Neural crest cell (in vitro differentiated cells): Measurements from ENCODE around the gene TNPO3. TPM values are rescaled to one million over a fixed set of nuclear protein-coding genes. Genes with fewer than 3 reads are reported as not detected.
A peak's percentile ranks its signal among the peaks of the same experiment; 100 is the strongest.
"Not testable (repeated sequence)": the region's sequence is repeated elsewhere in the genome, so short reads cannot be mapped to it uniquely, and the experiment has no call there.

Experiments
- DNase-seq: peaks from one replicate; pipeline ENCODE4 v3.0.0; 2021; ENCODE audit warnings: low read depth, mixed read lengths, low spot score
- H3K27ac Mint-ChIP-seq: one replicate; pipeline ENCODE4 v1.8.0; 2021; ENCODE audit warnings: mild to moderate bottlenecking, mixed read lengths; ENCODE audit not compliant: unreplicated experiment
- H3K27me3 Mint-ChIP-seq: 2 replicates; pipeline ENCODE4 v1.8.0; 2021; ENCODE audit warnings: low read depth, mild to moderate bottlenecking, mixed read lengths
- H3K36me3 Mint-ChIP-seq: 2 replicates; pipeline ENCODE4 v1.8.0; 2021; ENCODE audit warnings: low read depth, mild to moderate bottlenecking, mixed read lengths
- H3K4me1 Mint-ChIP-seq: 2 replicates; pipeline ENCODE4 v1.8.0; 2021; ENCODE audit warnings: mixed read lengths
- H3K4me3 Mint-ChIP-seq: one replicate; pipeline ENCODE4 v1.8.0; 2021; ENCODE audit warnings: mild to moderate bottlenecking, mixed read lengths
- H3K9me3 Mint-ChIP-seq: 2 replicates; pipeline ENCODE4 v1.8.0; 2021; ENCODE audit warnings: mixed read lengths
- CTCF ChIP-seq: fragments of 200-600 bp; sonication (generic); conservative IDR thresholded peaks from 2 replicates; pipeline ENCODE4 v1.5.0; 2021; ENCODE audit warnings: antibody characterized with exemption, mild to moderate bottlenecking
- total RNA-seq: library from RNA; stranded (reverse); gene quantifications from 2 replicates; pipeline ENCODE4 v1.2.1, GENCODE V29; 2021

Gene TNPO3
- total RNA-seq, 1 donor from 2014 or later = 67.5 TPM

GRCh38 chr7:129007572-129007971 lies 47.3 kb downstream of the TNPO3 start:
- DNase-seq = no peak
- no peaks in the 10 kb centered on the region for H3K4me1 Mint-ChIP-seq
- H3K27me3 Mint-ChIP-seq = no peaks in the 10 kb centered on the region
- no peaks in the 10 kb centered on the region for H3K9me3 Mint-ChIP-seq
- H3K27ac Mint-ChIP-seq = no peak overlapping the region
- no peak overlapping the region for H3K4me3 Mint-ChIP-seq
- H3K36me3 Mint-ChIP-seq = peaks cover 7% of the 10 kb centered on the region
- TF ChIP-seq CTCF = no peak

DNA sequence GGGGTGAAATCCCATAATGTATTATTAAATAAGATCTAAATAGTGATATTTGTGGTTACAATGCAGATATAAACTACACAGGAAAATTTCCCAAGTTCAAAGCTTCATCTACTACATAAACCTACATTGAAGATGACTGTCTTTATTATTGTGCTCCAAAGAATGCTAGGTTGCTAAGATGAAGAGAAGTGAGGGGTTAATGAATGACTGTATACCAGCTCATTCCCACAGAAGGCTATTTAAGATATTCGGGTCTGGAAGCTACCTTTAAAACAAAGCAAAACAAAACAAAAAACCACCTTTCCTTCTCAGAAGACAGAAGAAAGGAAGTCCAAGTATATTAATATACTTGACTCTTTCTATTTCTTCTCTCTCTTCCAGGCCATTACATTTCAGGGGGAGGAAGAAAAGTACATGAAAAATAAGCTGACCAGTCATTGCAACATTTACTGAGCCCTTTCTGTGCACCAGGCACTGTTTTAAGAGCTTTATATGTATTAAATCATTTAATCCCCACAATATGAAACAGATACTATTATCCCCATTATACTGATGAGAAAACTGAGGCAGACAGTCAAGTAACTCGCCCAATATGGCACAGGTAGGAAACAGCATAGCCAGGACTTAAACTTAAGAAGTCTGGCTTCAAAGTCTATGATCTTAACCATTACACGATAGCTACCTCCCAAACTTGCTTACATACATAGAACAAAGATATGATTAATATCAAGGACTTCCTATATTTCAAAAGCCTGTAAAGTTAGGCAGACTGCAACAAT lies 48.1 kb downstream of the TNPO3 start:
- DNase-seq = no peak
- Mint-ChIP-seq H3K27ac (no peak overlapping the region), H3K4me3 (no peak overlapping the region), H3K9me3 (no peaks in the 10 kb centered on the region), H3K36me3 (peaks cover 7% of the 10 kb centered on the region), H3K27me3 (no peaks in the 10 kb centered on the region), H3K4me1 (no peaks in the 10 kb centered on the region)
- no peak for TF ChIP-seq CTCF

GRCh38 chr7:129005186-129005585 lies 49.7 kb downstream of the TNPO3 start:
- Mint-ChIP-seq H3K9me3 (no peaks in the 10 kb centered on the region), H3K4me1 (no peaks in the 10 kb centered on the region), H3K27ac (peak overlapping the region; percentile 78), H3K27me3 (no peaks in the 10 kb centered on the region), H3K4me3 (no peak overlapping the region), H3K36me3 (peaks cover 11% of the 10 kb centered on the region)
- DNase-seq = no peak
- TF ChIP-seq CTCF = no peak

GRCh38 chr7:128997181-128997580 lies 57.7 kb downstream of the TNPO3 start:
- Mint-ChIP-seq H3K9me3 (no peaks in the 10 kb centered on the region), H3K27me3 (no peaks in the 10 kb centered on the region), H3K4me1 (no peaks in the 10 kb centered on the region), H3K36me3 (peaks cover 7% of the 10 kb centered on the region), H3K27ac (no peak overlapping the region), H3K4me3 (no peak overlapping the region)
- no peak for TF ChIP-seq CTCF
- DNase-seq = no peak

DNA sequence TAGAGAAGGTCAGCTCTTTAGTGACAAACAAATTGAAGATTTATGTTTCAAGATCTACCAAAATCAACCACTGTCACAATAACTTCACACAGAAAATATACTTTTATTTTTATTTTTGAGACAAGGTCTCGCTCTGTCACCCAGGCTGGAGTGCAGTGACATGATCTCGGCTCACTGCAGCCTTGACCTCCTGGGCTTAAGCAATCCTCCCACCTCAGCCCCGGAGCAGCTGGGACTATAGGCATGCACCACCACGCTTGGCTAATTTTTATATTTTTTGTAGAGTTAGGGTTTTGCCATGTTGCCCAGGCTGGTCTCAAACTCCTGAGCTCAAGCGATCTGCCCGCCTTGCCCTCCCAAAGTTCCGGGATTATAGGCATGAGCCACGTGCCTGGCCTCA lies 60.4 kb downstream of the TNPO3 start:
- H3K27ac Mint-ChIP-seq = peak overlapping the region; percentile 35
- H3K27me3 Mint-ChIP-seq, DNase-seq, H3K9me3 Mint-ChIP-seq, H3K4me1 Mint-ChIP-seq, H3K4me3 Mint-ChIP-seq, H3K36me3 Mint-ChIP-seq: not testable (repeated sequence)

GRCh38 chr7:128993419-128993818 lies 61.5 kb downstream of the TNPO3 start:
- H3K27ac Mint-ChIP-seq = no peak overlapping the region
- no peaks in the 10 kb centered on the region for H3K9me3 Mint-ChIP-seq
- H3K4me1 Mint-ChIP-seq = no peaks in the 10 kb centered on the region
- no peak for DNase-seq
- peaks cover 3% of the 10 kb centered on the region for H3K36me3 Mint-ChIP-seq
- no peak overlapping the region for H3K4me3 Mint-ChIP-seq
- H3K27me3 Mint-ChIP-seq = no peaks in the 10 kb centered on the region
- no peak for TF ChIP-seq CTCF
